ENCODE data around the gene KCNJ1. TPM values are rescaled to one million over a fixed set of nuclear protein-coding genes. Genes with fewer than 3 reads are reported as not detected.

Gene KCNJ1
- total RNA-seq, 1 donor from 2014 or later: 0.27 TPM

- H3K4me3 Mint-ChIP-seq: no peak overlapping the region
- peak; percentile 97 for TF ChIP-seq CTCF (conservative IDR thresholded peaks at IDR 0.05)
- DNase-seq (ENCODE audit: extremely low spot score, unreplicated experiment): no peak
- H3K4me1 Mint-ChIP-seq (ENCODE audit: unreplicated experiment): peaks cover 5% of the 10 kb centered on the region
- H3K9me3 Mint-ChIP-seq: no peaks in the 10 kb centered on the region
- no peak overlapping the region for H3K27ac Mint-ChIP-seq
- H3K36me3 Mint-ChIP-seq: no peaks in the 10 kb centered on the region
- peaks cover 12% of the 10 kb centered on the region for H3K27me3 Mint-ChIP-seq
Measured at GRCh38 chr11:128859563-128860441, 7.3 kb downstream of the KCNJ1 start.

GRCh38 chr11:128857341-128857740 lies 9.8 kb downstream of the KCNJ1 start:
- no peaks in the 10 kb centered on the region for H3K9me3 Mint-ChIP-seq
- no peaks in the 10 kb centered on the region for H3K36me3 Mint-ChIP-seq
- H3K4me1 Mint-ChIP-seq (ENCODE audit: unreplicated experiment): peaks cover 5% of the 10 kb centered on the region
- H3K4me3 Mint-ChIP-seq: no peak overlapping the region
- peaks cover 12% of the 10 kb centered on the region for H3K27me3 Mint-ChIP-seq
- no peak for TF ChIP-seq CTCF (conservative IDR thresholded peaks at IDR 0.05)
- H3K27ac Mint-ChIP-seq: no peak overlapping the region
- no peak for DNase-seq (ENCODE audit: extremely low spot score, unreplicated experiment)

GRCh38 chr11:128856241-128856640 lies 10.9 kb downstream of the KCNJ1 start:
- H3K27ac Mint-ChIP-seq: no peak overlapping the region
- no peaks in the 10 kb centered on the region for H3K36me3 Mint-ChIP-seq
- H3K9me3 Mint-ChIP-seq: no peaks in the 10 kb centered on the region
- no peak for TF ChIP-seq CTCF (conservative IDR thresholded peaks at IDR 0.05)
- DNase-seq (ENCODE audit: extremely low spot score, unreplicated experiment): no peak
- H3K27me3 Mint-ChIP-seq: peaks cover 12% of the 10 kb centered on the region
- H3K4me3 Mint-ChIP-seq: no peak overlapping the region
- H3K4me1 Mint-ChIP-seq (ENCODE audit: unreplicated experiment): peaks cover 5% of the 10 kb centered on the region

- DNase-seq (ENCODE audit: extremely low spot score, unreplicated experiment): no peak
- no peak for TF ChIP-seq CTCF (conservative IDR thresholded peaks at IDR 0.05)
- Mint-ChIP-seq H3K36me3 (no peaks in the 10 kb centered on the region), H3K27ac (no peak overlapping the region), H3K27me3 (peaks cover 10% of the 10 kb centered on the region), H3K9me3 (no peaks in the 10 kb centered on the region), H3K4me1 (ENCODE audit: unreplicated experiment) (no peaks in the 10 kb centered on the region), H3K4me3 (no peak overlapping the region)
Measured at GRCh38 chr11:128854841-128855240, 12.3 kb downstream of the KCNJ1 start.

- H3K4me3 Mint-ChIP-seq: no peak overlapping the region
- no peak for TF ChIP-seq CTCF (conservative IDR thresholded peaks at IDR 0.05)
- DNase-seq (ENCODE audit: extremely low spot score, unreplicated experiment): no peak
- H3K27ac Mint-ChIP-seq: no peak overlapping the region
- no peaks in the 10 kb centered on the region for H3K36me3 Mint-ChIP-seq
- no peaks in the 10 kb centered on the region for H3K9me3 Mint-ChIP-seq
- H3K4me1 Mint-ChIP-seq (ENCODE audit: unreplicated experiment): no peaks in the 10 kb centered on the region
- H3K27me3 Mint-ChIP-seq: peaks cover 13% of the 10 kb centered on the region
Measured at GRCh38 chr11:128853559-128853958, 13.5 kb downstream of the KCNJ1 start.

All from type B pancreatic cell (in vitro differentiated cells).